Epithelial cell of esophagus (primary cell): ENCODE data around the gene STON2.

Source experiments
- DNase-seq: peaks from one replicate; pipeline ENCODE4 v3.0.0; 2010; ENCODE audit warnings: low read depth
- H3K4me3 ChIP-seq: 2 replicates; pipeline ENCODE4 v1.5.1; 2011; ENCODE audit warnings: mild to moderate bottlenecking, low read length, control low read depth
- TF ChIP-seq, protein P1 (sequence below): IDR thresholded peaks from 2 replicates; pipeline ENCODE4 v1.5.1; 2011; ENCODE audit warnings: low read depth, mild to moderate bottlenecking, low read length, control low read depth, inconsistent platforms; ENCODE audit not compliant: insufficient read depth; ENCODE audit errors: missing control alignments

STON2 gene

DNA sequence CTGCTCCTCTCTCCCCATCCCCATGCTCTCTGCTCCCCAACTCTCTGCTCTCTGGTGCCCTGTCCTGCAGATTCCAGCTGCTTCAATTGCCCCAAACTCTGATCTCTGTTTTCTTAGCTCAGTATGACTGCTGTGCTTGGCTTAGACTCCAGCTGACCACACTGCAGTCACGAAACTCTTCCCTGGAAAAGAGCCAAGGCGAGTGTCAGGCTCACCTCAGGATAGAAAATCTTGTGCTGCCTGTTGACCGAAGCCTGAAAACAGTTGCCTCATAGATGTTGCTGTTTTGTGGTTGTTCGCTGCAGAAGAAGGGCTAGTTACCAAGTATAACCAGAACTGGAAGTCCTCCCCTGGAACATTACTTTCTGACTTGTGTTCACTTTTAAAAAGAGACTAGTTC lies 6.7 kb upstream of the STON2 start:
- peak; percentile 62 for DNase-seq
- no peak overlapping the region for H3K4me3 ChIP-seq
- TF ChIP-seq, protein P1, sequence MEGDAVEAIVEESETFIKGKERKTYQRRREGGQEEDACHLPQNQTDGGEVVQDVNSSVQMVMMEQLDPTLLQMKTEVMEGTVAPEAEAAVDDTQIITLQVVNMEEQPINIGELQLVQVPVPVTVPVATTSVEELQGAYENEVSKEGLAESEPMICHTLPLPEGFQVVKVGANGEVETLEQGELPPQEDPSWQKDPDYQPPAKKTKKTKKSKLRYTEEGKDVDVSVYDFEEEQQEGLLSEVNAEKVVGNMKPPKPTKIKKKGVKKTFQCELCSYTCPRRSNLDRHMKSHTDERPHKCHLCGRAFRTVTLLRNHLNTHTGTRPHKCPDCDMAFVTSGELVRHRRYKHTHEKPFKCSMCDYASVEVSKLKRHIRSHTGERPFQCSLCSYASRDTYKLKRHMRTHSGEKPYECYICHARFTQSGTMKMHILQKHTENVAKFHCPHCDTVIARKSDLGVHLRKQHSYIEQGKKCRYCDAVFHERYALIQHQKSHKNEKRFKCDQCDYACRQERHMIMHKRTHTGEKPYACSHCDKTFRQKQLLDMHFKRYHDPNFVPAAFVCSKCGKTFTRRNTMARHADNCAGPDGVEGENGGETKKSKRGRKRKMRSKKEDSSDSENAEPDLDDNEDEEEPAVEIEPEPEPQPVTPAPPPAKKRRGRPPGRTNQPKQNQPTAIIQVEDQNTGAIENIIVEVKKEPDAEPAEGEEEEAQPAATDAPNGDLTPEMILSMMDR: no peak

- H3K4me3 ChIP-seq: no peak overlapping the region
- DNase-seq: peak; percentile 30
- TF ChIP-seq, protein P1: no peak
Measured at GRCh38 chr14:81402123-81402495, 2.0 kb upstream of the STON2 start.

DNA sequence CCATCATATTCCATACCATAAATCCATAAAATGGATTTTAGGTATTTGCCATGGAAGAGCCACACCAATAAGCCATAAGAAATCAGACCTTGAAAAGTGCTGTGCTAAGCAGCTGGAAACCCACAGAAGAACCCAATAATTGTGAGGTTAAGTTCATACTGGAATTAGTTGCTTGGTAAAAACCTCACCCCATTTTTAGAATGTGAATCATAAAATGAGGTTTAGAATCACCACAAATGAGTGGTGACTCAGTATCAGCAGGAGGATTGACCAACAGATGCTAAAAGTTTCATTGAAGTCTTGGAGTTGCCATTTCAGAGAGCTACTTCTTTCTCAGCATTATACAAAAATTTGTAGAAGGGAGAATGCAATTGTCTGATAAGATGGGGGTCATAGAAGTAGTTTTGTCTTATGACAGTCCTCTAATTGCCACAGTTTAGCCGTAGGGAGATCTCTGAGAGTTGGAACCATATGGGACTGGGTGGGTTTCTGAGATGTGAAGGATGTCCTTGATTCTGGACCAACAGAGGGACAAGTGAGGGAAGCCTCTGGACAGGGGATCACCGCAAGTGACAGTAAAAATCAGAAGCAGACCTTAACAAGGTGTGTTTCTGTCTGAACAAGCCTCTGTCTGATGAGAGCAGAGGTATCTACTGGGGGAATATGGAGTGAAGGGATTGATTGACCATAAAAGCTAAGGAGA lies 1.4 kb upstream of the STON2 start:
- H3K4me3 ChIP-seq: no peak overlapping the region
- TF ChIP-seq, protein P1: no peak
- peak; percentile 95 for DNase-seq

- TF ChIP-seq, protein P1: no peak
- peak overlapping the region; percentile 14 for H3K4me3 ChIP-seq
- peak; percentile 98 for DNase-seq
Measured at GRCh38 chr14:81400852-81401251, 728 bp upstream of the STON2 start.

DNA sequence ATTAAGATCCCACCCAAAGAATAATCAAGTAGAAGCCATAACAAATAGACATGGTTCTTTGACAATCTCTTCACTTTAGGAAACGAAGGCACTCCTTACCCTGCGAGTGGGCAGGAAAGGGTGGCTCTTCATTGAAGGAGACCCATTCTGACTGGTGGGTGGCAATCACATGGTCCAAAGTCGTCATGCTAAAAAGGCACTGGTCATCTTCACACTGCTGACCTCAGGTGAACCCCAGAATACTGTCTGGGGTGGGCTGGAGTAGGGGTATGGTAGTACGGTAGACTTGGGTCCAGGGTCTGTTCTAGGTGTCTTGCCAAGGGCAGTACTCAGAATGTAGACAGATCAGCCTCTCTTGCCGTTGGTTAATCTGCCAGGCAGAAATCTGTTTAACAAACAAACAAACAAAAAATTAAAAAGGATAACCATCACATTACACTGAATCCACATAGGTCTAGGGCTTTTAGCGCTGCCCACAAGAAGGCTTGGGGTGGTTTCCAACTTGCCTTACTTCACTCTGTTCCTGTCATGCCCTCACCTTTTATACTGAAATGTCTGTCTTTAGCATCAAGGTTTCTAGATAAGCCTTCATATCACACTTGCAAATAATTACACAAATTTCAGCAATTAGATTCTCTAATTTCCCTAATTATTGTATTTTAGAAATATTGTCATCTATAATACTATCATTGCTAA lies 1.8 kb downstream of the STON2 start:
- DNase-seq: no peak
- H3K4me3 ChIP-seq: peak overlapping the region; percentile 58
- TF ChIP-seq, protein P1: no peak

DNA sequence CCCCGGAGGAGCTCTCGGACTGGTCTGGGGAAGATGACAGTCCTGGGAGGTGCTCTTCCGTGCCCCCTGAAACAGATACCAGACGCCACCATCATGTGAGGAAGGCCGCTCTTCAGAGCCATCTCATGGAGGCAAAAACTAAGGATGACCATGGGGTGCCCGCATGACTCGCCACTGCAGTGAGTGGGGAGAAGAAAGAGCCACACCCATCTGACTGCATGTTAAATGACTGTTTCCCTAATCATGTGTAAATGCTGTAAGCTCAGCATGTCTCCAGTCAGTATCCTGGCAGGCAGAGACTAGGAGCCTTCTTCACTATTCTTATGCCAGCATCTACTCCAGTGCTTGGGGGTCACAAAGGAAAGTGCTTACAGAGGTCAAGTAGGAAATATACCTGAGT lies 4.0 kb downstream of the STON2 start:
- peak; percentile 87 for DNase-seq
- no peak overlapping the region for H3K4me3 ChIP-seq
- TF ChIP-seq, protein P1: no peak

GRCh38 chr14:81394739-81395138 lies 5.4 kb downstream of the STON2 start:
- TF ChIP-seq, protein P1: no peak
- no peak for DNase-seq
- no peak overlapping the region for H3K4me3 ChIP-seq
